Endothelial cell of umbilical vein (primary cell): ENCODE data around the gene UGT1A5. TPM values are rescaled to one million over a fixed set of nuclear protein-coding genes. Genes with fewer than 3 reads are reported as not detected.

Experiments
- BruUV-seq: library from RNA; stranded (reverse); fragments of 400-500 nt; replicated peaks from 2 replicates; lab custom pipeline; 2021; lab: Mats Ljungman, UMichigan
- CTCF ChIA-PET: fragments of 300-600, 350-600 bp; sonication (Branson Sonifier 250); formaldehyde crosslinking; loops from one replicate; lab custom pipeline; 2021; ENCODE audit warnings: antibody characterized with exemption, inconsistent platforms; lab: Charles Lee
- POLR2A ChIA-PET: fragments of 300-600, 350-600 bp; sonication (Branson Sonifier 250); formaldehyde crosslinking; loops from one replicate; lab custom pipeline; 2021; ENCODE audit warnings: antibody characterized with exemption, inconsistent platforms; lab: Charles Lee
- DNase-seq: peaks from one replicate; pipeline ENCODE4 v3.0.0-alpha.2; 2011; ENCODE audit warnings: low read depth, low spot score
- FAIRE-seq: peaks from 2 replicates; lab custom pipeline; 2011; peaks lifted over from hg19 to GRCh38; lab: Jason Lieb, UNC
- H2AFZ ChIP-seq: 2 replicates; pipeline ENCODE4 v1.6.0; 2012; ENCODE audit warnings: low read depth, low read length, control low read depth, inconsistent platforms
- H3K27ac ChIP-seq: 2 replicates; pipeline ENCODE4 v1.5.1; 2011; ENCODE audit warnings: low read depth, mild to moderate bottlenecking, control low read depth, low read length, moderate library complexity; ENCODE audit not compliant: insufficient read depth
- H3K27me3 ChIP-seq, 2 experiments: 2 replicates each; pipeline versions ENCODE4 v1.6.0 to v1.6.1; 2011; ENCODE audit warnings: low read length in 2 of 2, mixed read lengths in 1 of 2; ENCODE audit not compliant: control insufficient read depth in 2 of 2, insufficient read depth in 2 of 2
- H3K36me3 ChIP-seq, 2 experiments: 2 replicates in 1 of 2; 3 replicates in 1 of 2; pipeline ENCODE4 v1.5.1; 2011; ENCODE audit warnings: low read length in 2 of 2, mild to moderate bottlenecking in 1 of 2, moderate library complexity in 1 of 2; ENCODE audit not compliant: control insufficient read depth in 2 of 2, insufficient read depth in 2 of 2; ENCODE audit errors: extremely low read depth in 1 of 2
- H3K4me1 ChIP-seq: 3 replicates; pipeline ENCODE4 v1.5.1; 2011; ENCODE audit warnings: mild to moderate bottlenecking, low read length; ENCODE audit not compliant: control insufficient read depth, insufficient read depth; ENCODE audit errors: extremely low read depth
- H3K4me2 ChIP-seq: 2 replicates; pipeline ENCODE4 v1.6.1; 2011; ENCODE audit warnings: low read length, control low read depth, mixed read lengths; ENCODE audit not compliant: insufficient read depth
- H3K4me3 ChIP-seq, 3 experiments: fragments of 200-600 bp in 1 of 3; sonication (generic), shearing (Covaris generic) in 1 of 3; replicated peaks in 1 of 3; 2 replicates each; pipeline ENCODE4 v1.5.1; 2011 to 2016; ENCODE audit warnings: control low read depth in 3 of 3, low read length in 3 of 3, mild to moderate bottlenecking in 2 of 3, inconsistent platforms in 1 of 3, low read depth in 1 of 3, moderate library complexity in 1 of 3; ENCODE audit not compliant: insufficient read depth in 1 of 3
- H3K79me2 ChIP-seq: 2 replicates; pipeline ENCODE4 v1.6.0; 2012; ENCODE audit warnings: low read length, inconsistent platforms; ENCODE audit not compliant: control insufficient read depth, insufficient read depth
- H3K9ac ChIP-seq: replicated peaks from 2 replicates; pipeline ENCODE3; 2011; ENCODE audit warnings: low read length, control low read depth; ENCODE audit not compliant: insufficient read depth; ENCODE audit errors: extremely low read depth
- H3K9me1 ChIP-seq: replicated peaks from 3 replicates; pipeline ENCODE4 v1.6.0; 2011; ENCODE audit warnings: mild to moderate bottlenecking, low read length; ENCODE audit not compliant: control insufficient read depth, insufficient read depth; ENCODE audit errors: extremely low read depth
- H3K9me3 ChIP-seq: replicated peaks from 2 replicates; pipeline ENCODE4 v1.5.1; 2012; ENCODE audit warnings: low read length, inconsistent platforms; ENCODE audit not compliant: control insufficient read depth, insufficient read depth
- H4K20me1 ChIP-seq: replicated peaks from 2 replicates; pipeline ENCODE3; 2011; ENCODE audit warnings: mild to moderate bottlenecking, low read length; ENCODE audit not compliant: control insufficient read depth, insufficient read depth; ENCODE audit errors: extremely low read depth
- CTCF ChIP-seq, 2 donors: IDR thresholded peaks; 1 replicate in 1 of 2; 2 replicates in 1 of 2; pipeline ENCODE4 v1.5.1; 2011; ENCODE audit warnings: low read length in 2 of 2, mild to moderate bottlenecking in 2 of 2, moderate library complexity in 2 of 2, control low read depth in 1 of 2, inconsistent platforms in 1 of 2, low read depth in 1 of 2; ENCODE audit not compliant: insufficient read depth in 1 of 2; ENCODE audit errors: extremely low read depth in 1 of 2
- EZH2 ChIP-seq: IDR thresholded peaks from 2 replicates; pipeline ENCODE4 v1.6.1; 2012; ENCODE audit warnings: borderline replicate concordance, low read depth, mild to moderate bottlenecking, moderate library complexity, low read length, inconsistent platforms; ENCODE audit not compliant: severe bottlenecking
- FOS ChIP-seq: IDR thresholded peaks from 2 replicates; pipeline ENCODE4 v1.6.1; 2011; ENCODE audit warnings: mild to moderate bottlenecking, low read length, moderate library complexity, borderline replicate concordance; ENCODE audit not compliant: insufficient read depth
- GATA2 ChIP-seq: IDR thresholded peaks from 2 replicates; pipeline ENCODE4 v1.7.0; 2011; ENCODE audit warnings: low read depth, mild to moderate bottlenecking, moderate library complexity, mixed read lengths, low read length; ENCODE audit not compliant: insufficient read length, insufficient read depth
- JUN ChIP-seq: IDR thresholded peaks from 2 replicates; pipeline ENCODE4 v1.6.1; 2011; ENCODE audit warnings: borderline replicate concordance, low read depth; ENCODE audit not compliant: insufficient read length, insufficient read depth
- MAX ChIP-seq: IDR thresholded peaks from 2 replicates; pipeline ENCODE4 v1.6.1; 2011; ENCODE audit not compliant: insufficient read depth, insufficient read length
- MYC ChIP-seq: IDR thresholded peaks from one replicate; pipeline ENCODE4 v1.6.1; 2011; ENCODE audit warnings: mild to moderate bottlenecking, low read depth, low read length
- POLR2A ChIP-seq: IDR thresholded peaks from 2 replicates; pipeline ENCODE4 v1.6.1; 2012; ENCODE audit warnings: low read depth, mild to moderate bottlenecking, control low read depth, low read length
- POLR2AphosphoS5 ChIP-seq: IDR thresholded peaks from 2 replicates; pipeline ENCODE4 v1.6.1; 2012; ENCODE audit warnings: low read depth, mild to moderate bottlenecking, control low read depth, low read length, moderate library complexity; ENCODE audit not compliant: insufficient read depth
- dilution Hi-C: fragments of 300-500 bp; cut with MboI; formaldehyde crosslinking; loops from one replicate; pipeline ENCODE4 v1.15.0; 2019; ENCODE audit warnings: low sequenced_read_pairs; ENCODE audit not compliant: extremely low pct_ligation_motif_present
- intact Hi-C: fragments of 100-400 bp; cut with micrococcal nuclease; formaldehyde crosslinking; loops from one replicate; pipeline ENCODE4 v1.10.0; 2022
- polyA plus RNA-seq, 4 experiments: library from polyadenylated mRNA; depleted of rRNA in 3 of 4; stranded (reverse) in 3 of 4; unstranded in 1 of 4; fragments of >200 nt; gene quantifications; 2 replicates each; pipeline versions ENCODE4 v1.2.1 to v1.2.3, GENCODE V29; 2011 to 2012; ENCODE audit warnings: missing spikeins in 1 of 4
- total RNA-seq: library from RNA; stranded (reverse); gene quantifications from 2 replicates; pipeline ENCODE4 v1.2.3, GENCODE V29; 2021

Gene UGT1A5
- total and polyA plus RNA-seq, 2 donors (not counting 3 experiments of a cell fraction or from before 2014, with no cell fraction given): not detected

- ChIA-PET POLR2A (no interaction called here), CTCF (no interaction called here)
- H3K4me3 ChIP-seq: no peak overlapping the region
- H3K27ac ChIP-seq: no peak overlapping the region
- no peaks in the 10 kb centered on the region for H3K9me3 ChIP-seq
- no peak overlapping the region for H3K9ac ChIP-seq
- no peaks in the 10 kb centered on the region for H4K20me1 ChIP-seq
- H3K4me2 ChIP-seq: no peak overlapping the region
- H3K4me1 ChIP-seq: no peaks in the 10 kb centered on the region
- no peaks in the 10 kb centered on the region for H3K79me2 ChIP-seq
- H3K9me1 ChIP-seq: no peaks in the 10 kb centered on the region
- FAIRE-seq (no peak), DNase-seq (no peak)
- no peak overlapping the region for H2AFZ ChIP-seq
- peaks cover 0 to 8% of the 10 kb centered on the region in 2 experiments for H3K27me3 ChIP-seq
- dilution Hi-C loops: no loop called here
- no peaks in the 10 kb centered on the region for H3K36me3 ChIP-seq
- intact Hi-C loops: no loop called here
- no peak for TF ChIP-seq CTCF (IDR thresholded peaks at IDR 0.05; ENCODE audit: extremely low read depth in 1 of 2, insufficient read depth in 1 of 2, low read depth in 1 of 2, low read length in 2 of 2)
- TF ChIP-seq MAX: no peak
- no peak for TF ChIP-seq EZH2
- TF ChIP-seq GATA2: no peak
- TF ChIP-seq POLR2A: no peak
- TF ChIP-seq MYC: no peak
- no peak for TF ChIP-seq JUN
- TF ChIP-seq FOS: no peak
- TF ChIP-seq POLR2AphosphoS5: no peak
- BruUV-seq: no TSS peak
Observed at GRCh38 chr2:233714121-233714520, 1.4 kb downstream of the UGT1A5 start.
